HEK293 (cell line): Measurements from ENCODE around the gene ADAMTS13.

ENCODE experiments used
- CTCF ChIA-PET: fragments of 350-600 bp; formaldehyde crosslinking; extraction: SDS; loops from one replicate; lab custom pipeline; 2021; ENCODE audit warnings: antibody characterized with exemption; lab: Yijun Ruan, JAX
- POLR2A ChIA-PET: fragments of 300-600 bp; formaldehyde crosslinking; extraction: SDS; loops from one replicate; lab custom pipeline; 2020; ENCODE audit warnings: antibody characterized with exemption, inconsistent platforms; lab: Yijun Ruan, JAX
- H3K27ac ChIP-seq: fragments of 200-500 bp; sonication (Bioruptor generic); 2 replicates; pipeline ENCODE4 v1.5.1; 2014; ENCODE audit warnings: low read depth, low read length, control low read depth, inconsistent platforms; ENCODE audit errors: extremely low read depth
- H3K36me3 ChIP-seq, 2 experiments: fragments of 200-500 bp in 1 of 2; sonication (Bioruptor generic) in 1 of 2; 1 replicate in 1 of 2; 2 replicates in 1 of 2; pipeline ENCODE4 v1.5.1; 2014 to 2017; ENCODE audit warnings: inconsistent platforms in 2 of 2, low read length in 2 of 2; ENCODE audit not compliant: control insufficient read depth in 2 of 2, insufficient read depth in 1 of 2
- H3K4me1 ChIP-seq: fragments of 200-500 bp; sonication (Bioruptor generic); 2 replicates; pipeline ENCODE4 v1.5.1; 2014; ENCODE audit warnings: mild to moderate bottlenecking, low read length, inconsistent platforms; ENCODE audit not compliant: control insufficient read depth, insufficient read depth
- H3K4me3 ChIP-seq: 2 replicates; pipeline ENCODE4 v1.5.1; 2011; ENCODE audit warnings: low read depth, mild to moderate bottlenecking, control low read depth, low read length, moderate library complexity
- H3K9me3 ChIP-seq: fragments of 200-500 bp; sonication (Bioruptor generic); 2 replicates; pipeline ENCODE4 v1.5.1; 2014; ENCODE audit warnings: low read depth, low read length, inconsistent platforms; ENCODE audit not compliant: control insufficient read depth, insufficient read depth
- EGR2 ChIP-seq: fragments of 450-650 bp; formaldehyde crosslinking; IDR thresholded peaks from 2 replicates; pipeline ENCODE4 v1.5.1; 2016; ENCODE audit warnings: low read depth, missing biosample characterization, missing genetic modification characterization
- GLI4 ChIP-seq: fragments of 450-650 bp; formaldehyde crosslinking; IDR thresholded peaks from 2 replicates; pipeline ENCODE4 v1.5.1; 2016; ENCODE audit warnings: missing biosample characterization, missing genetic modification characterization
- OSR2 ChIP-seq: fragments of 450-650 bp; formaldehyde crosslinking; IDR thresholded peaks from 2 replicates; pipeline ENCODE4 v1.5.1; 2016; ENCODE audit warnings: missing biosample characterization, missing genetic modification characterization
- REPIN1 ChIP-seq: fragments of 450-650 bp; formaldehyde crosslinking; IDR thresholded peaks from 2 replicates; pipeline ENCODE4 v1.5.1; 2017; ENCODE audit warnings: missing biosample characterization, missing genetic modification characterization, low read depth
- SP3 ChIP-seq: fragments of 450-650 bp; formaldehyde crosslinking; IDR thresholded peaks from 2 replicates; pipeline ENCODE4 v1.5.1; 2016; ENCODE audit warnings: missing biosample characterization, missing genetic modification characterization
- TCF7L2 ChIP-seq: IDR thresholded peaks from 2 replicates; pipeline ENCODE4 v1.6.1; 2011; ENCODE audit warnings: low read depth, mild to moderate bottlenecking, inconsistent platforms, low read length, moderate library complexity, borderline replicate concordance
- ZBTB7A ChIP-seq: fragments of 450-650 bp; formaldehyde crosslinking; IDR thresholded peaks from 2 replicates; pipeline ENCODE4 v1.5.1; 2016; ENCODE audit warnings: low read depth, missing biosample characterization, missing genetic modification characterization
- ZFHX2 ChIP-seq: fragments of 450-650 bp; formaldehyde crosslinking; conservative IDR thresholded peaks from 2 replicates; pipeline ENCODE4 v1.5.1; 2016; ENCODE audit warnings: missing biosample characterization, missing genetic modification characterization
- ZFP37 ChIP-seq: fragments of 450-650 bp; formaldehyde crosslinking; IDR thresholded peaks from 2 replicates; pipeline ENCODE4 v1.5.1; 2016; ENCODE audit warnings: missing biosample characterization, missing genetic modification characterization
- ZNF114 ChIP-seq: fragments of 450-650 bp; formaldehyde crosslinking; IDR thresholded peaks from 2 replicates; pipeline ENCODE4 v1.5.0; 2017; ENCODE audit warnings: missing biosample characterization, missing genetic modification characterization
- ZNF221 ChIP-seq: fragments of 450-650 bp; formaldehyde crosslinking; IDR thresholded peaks from 2 replicates; pipeline ENCODE4 v1.5.1; 2017; ENCODE audit warnings: missing biosample characterization, missing genetic modification characterization, borderline replicate concordance
- ZNF223 ChIP-seq: fragments of 450-650 bp; formaldehyde crosslinking; IDR thresholded peaks from 2 replicates; pipeline ENCODE4 v1.5.1; 2016; ENCODE audit warnings: missing biosample characterization, missing genetic modification characterization
- ZNF341 ChIP-seq: fragments of 450-650 bp; formaldehyde crosslinking; IDR thresholded peaks from 2 replicates; pipeline ENCODE4; 2016; ENCODE audit warnings: low read depth, missing biosample characterization, missing genetic modification characterization
- ZNF394 ChIP-seq: fragments of 450-650 bp; formaldehyde crosslinking; IDR thresholded peaks from 2 replicates; pipeline ENCODE4 v1.5.1; 2016; ENCODE audit warnings: missing biosample characterization, missing genetic modification characterization, mild to moderate bottlenecking, moderate library complexity, borderline replicate concordance
- ZNF416 ChIP-seq: fragments of 450-650 bp; formaldehyde crosslinking; IDR thresholded peaks from 2 replicates; pipeline ENCODE4 v1.5.1; 2016; ENCODE audit warnings: missing biosample characterization, missing genetic modification characterization
- ZNF658 ChIP-seq: fragments of 450-650 bp; formaldehyde crosslinking; IDR thresholded peaks from 2 replicates; pipeline ENCODE4; 2016; ENCODE audit warnings: missing biosample characterization, missing genetic modification characterization
- ZNF785 ChIP-seq: fragments of 450-650 bp; formaldehyde crosslinking; IDR thresholded peaks from 2 replicates; pipeline ENCODE4 v1.5.1; 2016; ENCODE audit warnings: missing biosample characterization, missing genetic modification characterization
- TF ChIP-seq, protein P1 (sequence below): fragments of 450-650 bp; formaldehyde crosslinking; IDR thresholded peaks from 2 replicates; pipeline ENCODE4 v1.5.1; 2016; ENCODE audit warnings: missing biosample characterization, missing genetic modification characterization
- TF ChIP-seq, protein P2 (sequence below): fragments of 450-650 bp; formaldehyde crosslinking; IDR thresholded peaks from 2 replicates; pipeline ENCODE4 v1.5.1; 2017; ENCODE audit warnings: missing biosample characterization, missing genetic modification characterization
- TF ChIP-seq, protein P3 (sequence below): fragments of 450-650 bp; formaldehyde crosslinking; IDR thresholded peaks from 2 replicates; pipeline ENCODE4 v1.5.1; 2016; ENCODE audit warnings: missing biosample characterization, missing genetic modification characterization, low read depth
- TF ChIP-seq, protein P4 (sequence below): fragments of 450-650 bp; formaldehyde crosslinking; IDR thresholded peaks from 2 replicates; pipeline ENCODE4 v1.5.1; 2016; ENCODE audit warnings: missing biosample characterization, missing genetic modification characterization
- TF ChIP-seq, protein P5 (sequence below): fragments of 450-650 bp; formaldehyde crosslinking; IDR thresholded peaks from 2 replicates; pipeline ENCODE4 v1.5.1; 2017; ENCODE audit warnings: missing biosample characterization, missing genetic modification characterization
- TF ChIP-seq, protein P6 (sequence below): fragments of 450-650 bp; formaldehyde crosslinking; IDR thresholded peaks from 2 replicates; pipeline ENCODE4 v1.5.1; 2016; ENCODE audit warnings: missing biosample characterization, missing genetic modification characterization

Gene ADAMTS13

DNA sequence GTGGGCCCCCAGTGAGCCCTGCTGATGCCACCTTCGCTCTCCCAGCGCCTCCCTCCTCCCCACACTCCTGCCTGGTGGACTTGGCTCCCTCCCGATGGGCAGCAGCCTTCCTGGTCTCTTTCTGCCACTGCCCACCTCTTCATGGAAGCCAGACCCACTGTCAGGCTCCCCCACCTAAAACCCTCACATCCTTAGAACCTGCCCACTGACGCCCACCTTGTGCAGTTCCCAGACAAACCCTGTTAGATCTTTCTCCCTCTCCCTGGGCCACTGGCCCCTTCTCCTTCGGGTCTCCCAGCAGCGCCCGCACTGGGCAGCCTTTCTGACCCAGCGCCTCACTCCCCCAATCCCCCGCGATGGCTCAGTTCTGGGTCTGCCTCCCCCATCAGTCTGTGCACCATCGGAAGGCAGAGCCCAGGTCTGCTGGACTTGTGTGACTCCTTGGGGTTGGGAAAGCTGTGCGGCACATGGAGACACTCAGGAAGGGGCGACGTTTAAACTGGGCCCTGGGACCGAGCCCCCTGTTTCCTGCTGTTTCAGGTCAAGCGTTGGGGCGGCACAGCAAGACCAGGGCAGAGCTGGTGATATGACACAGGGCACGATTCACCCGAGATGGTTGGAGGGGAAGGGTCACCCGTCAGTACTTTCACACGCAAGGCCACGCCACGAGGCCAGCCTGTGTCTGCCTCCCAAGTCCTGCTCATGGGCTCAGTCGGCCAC is 85.2 kb downstream of the ADAMTS13 start:
- POLR2A ChIA-PET = interaction anchor here (1.0 kb wide), 1 partner anchor 48 kb away, joined by 5 read pairs; the partner anchor contains the start of gene CACFD1
- H3K4me1 ChIP-seq = peaks cover 8% of the 10 kb centered on the region
- CTCF ChIA-PET = interaction anchor here (0.7 kb wide), 1 partner anchor 27 kb away, joined by 3 read pairs; no protein-coding TSS in a partner anchor
- H3K4me3 ChIP-seq = no peak overlapping the region
- TF ChIP-seq ZNF394 (tag by site-specific recombination) (no peak), ZNF221 (tag by site-specific recombination) (no peak), REPIN1 (tag by site-specific recombination) (no peak), GLI4 (tag by site-specific recombination) (no peak), ZFHX2 (tag by site-specific recombination) (peak; percentile 73), EGR2 (tag by site-specific recombination) (peak; percentile 85), SP3 (tag by site-specific recombination) (no peak), ZNF416 (tag by site-specific recombination) (no peak), ZFP37 (tag by site-specific recombination) (no peak), TCF7L2 (no peak), OSR2 (no peak), ZNF341 (tag by site-specific recombination) (no peak), ZBTB7A (tag by site-specific recombination) (no peak)
- H3K36me3 ChIP-seq = no peaks in the 10 kb centered on the region
- no peaks in the 10 kb centered on the region for H3K9me3 ChIP-seq
- no peak overlapping the region for H3K27ac ChIP-seq

DNA sequence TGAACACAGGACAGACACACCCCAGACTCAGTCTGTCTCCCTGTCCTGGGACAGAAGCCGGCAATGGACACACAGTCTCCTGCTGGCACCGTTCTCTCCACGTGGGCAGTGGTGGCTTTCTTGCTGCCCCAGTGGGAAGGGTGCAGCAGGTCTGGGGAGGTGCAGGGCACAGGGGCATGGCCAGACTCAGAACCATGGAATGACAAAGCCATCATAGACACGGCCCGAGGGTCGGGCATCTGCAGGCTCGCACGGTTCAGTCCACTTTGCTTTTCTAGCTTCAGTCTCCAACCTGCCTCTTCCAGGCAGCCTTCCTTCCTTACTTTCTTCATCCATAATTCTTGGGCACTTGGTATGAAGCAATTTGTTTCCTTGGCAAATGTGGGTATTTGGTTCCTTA is 85.9 kb downstream of the ADAMTS13 start:
- POLR2A ChIA-PET = no interaction called here
- TF ChIP-seq, protein P1, sequence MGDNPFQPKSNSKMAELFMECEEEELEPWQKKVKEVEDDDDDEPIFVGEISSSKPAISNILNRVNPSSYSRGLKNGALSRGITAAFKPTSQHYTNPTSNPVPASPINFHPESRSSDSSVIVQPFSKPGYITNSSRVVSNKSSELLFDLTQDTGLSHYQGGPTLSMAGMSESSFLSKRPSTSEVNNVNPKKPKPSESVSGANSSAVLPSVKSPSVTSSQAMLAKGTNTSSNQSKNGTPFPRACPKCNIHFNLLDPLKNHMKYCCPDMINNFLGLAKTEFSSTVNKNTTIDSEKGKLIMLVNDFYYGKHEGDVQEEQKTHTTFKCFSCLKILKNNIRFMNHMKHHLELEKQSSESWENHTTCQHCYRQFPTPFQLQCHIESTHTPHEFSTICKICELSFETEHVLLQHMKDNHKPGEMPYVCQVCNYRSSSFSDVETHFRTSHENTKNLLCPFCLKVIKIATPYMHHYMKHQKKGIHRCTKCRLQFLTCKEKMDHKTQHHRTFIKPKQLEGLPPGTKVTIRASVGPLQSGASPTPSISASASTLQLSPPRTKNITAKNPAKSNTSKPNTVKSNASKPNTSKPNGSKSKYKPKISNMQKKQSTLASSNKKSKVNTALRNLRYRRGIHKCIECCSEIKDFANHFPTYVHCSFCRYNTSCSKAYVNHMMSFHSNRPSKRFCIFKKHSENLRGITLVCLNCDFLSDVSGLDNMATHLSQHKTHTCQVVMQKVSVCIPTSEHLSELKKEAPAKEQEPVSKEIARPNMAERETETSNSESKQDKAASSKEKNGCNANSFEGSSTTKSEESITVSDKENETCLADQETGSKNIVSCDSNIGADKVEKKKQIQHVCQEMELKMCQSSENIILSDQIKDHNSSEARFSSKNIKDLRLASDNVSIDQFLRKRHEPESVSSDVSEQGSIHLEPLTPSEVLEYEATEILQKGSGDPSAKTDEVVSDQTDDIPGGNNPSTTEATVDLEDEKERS (tag by site-specific recombination) = no peak
- no peak for TF ChIP-seq ZNF658 (tag by site-specific recombination)
- TF ChIP-seq ZNF223 (tag by site-specific recombination) = no peak
- no peak for TF ChIP-seq ZNF114 (tag by site-specific recombination)
- TF ChIP-seq, protein P2, sequence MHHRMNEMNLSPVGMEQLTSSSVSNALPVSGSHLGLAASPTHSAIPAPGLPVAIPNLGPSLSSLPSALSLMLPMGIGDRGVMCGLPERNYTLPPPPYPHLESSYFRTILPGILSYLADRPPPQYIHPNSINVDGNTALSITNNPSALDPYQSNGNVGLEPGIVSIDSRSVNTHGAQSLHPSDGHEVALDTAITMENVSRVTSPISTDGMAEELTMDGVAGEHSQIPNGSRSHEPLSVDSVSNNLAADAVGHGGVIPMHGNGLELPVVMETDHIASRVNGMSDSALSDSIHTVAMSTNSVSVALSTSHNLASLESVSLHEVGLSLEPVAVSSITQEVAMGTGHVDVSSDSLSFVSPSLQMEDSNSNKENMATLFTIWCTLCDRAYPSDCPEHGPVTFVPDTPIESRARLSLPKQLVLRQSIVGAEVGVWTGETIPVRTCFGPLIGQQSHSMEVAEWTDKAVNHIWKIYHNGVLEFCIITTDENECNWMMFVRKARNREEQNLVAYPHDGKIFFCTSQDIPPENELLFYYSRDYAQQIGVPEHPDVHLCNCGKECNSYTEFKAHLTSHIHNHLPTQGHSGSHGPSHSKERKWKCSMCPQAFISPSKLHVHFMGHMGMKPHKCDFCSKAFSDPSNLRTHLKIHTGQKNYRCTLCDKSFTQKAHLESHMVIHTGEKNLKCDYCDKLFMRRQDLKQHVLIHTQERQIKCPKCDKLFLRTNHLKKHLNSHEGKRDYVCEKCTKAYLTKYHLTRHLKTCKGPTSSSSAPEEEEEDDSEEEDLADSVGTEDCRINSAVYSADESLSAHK (tag by site-specific recombination) = no peak
- no peak for TF ChIP-seq ZNF785 (tag by site-specific recombination)
- TF ChIP-seq, protein P3, sequence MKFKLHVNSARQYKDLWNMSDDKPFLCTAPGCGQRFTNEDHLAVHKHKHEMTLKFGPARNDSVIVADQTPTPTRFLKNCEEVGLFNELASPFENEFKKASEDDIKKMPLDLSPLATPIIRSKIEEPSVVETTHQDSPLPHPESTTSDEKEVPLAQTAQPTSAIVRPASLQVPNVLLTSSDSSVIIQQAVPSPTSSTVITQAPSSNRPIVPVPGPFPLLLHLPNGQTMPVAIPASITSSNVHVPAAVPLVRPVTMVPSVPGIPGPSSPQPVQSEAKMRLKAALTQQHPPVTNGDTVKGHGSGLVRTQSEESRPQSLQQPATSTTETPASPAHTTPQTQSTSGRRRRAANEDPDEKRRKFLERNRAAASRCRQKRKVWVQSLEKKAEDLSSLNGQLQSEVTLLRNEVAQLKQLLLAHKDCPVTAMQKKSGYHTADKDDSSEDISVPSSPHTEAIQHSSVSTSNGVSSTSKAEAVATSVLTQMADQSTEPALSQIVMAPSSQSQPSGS (tag by site-specific recombination) = no peak
- TF ChIP-seq, protein P4, sequence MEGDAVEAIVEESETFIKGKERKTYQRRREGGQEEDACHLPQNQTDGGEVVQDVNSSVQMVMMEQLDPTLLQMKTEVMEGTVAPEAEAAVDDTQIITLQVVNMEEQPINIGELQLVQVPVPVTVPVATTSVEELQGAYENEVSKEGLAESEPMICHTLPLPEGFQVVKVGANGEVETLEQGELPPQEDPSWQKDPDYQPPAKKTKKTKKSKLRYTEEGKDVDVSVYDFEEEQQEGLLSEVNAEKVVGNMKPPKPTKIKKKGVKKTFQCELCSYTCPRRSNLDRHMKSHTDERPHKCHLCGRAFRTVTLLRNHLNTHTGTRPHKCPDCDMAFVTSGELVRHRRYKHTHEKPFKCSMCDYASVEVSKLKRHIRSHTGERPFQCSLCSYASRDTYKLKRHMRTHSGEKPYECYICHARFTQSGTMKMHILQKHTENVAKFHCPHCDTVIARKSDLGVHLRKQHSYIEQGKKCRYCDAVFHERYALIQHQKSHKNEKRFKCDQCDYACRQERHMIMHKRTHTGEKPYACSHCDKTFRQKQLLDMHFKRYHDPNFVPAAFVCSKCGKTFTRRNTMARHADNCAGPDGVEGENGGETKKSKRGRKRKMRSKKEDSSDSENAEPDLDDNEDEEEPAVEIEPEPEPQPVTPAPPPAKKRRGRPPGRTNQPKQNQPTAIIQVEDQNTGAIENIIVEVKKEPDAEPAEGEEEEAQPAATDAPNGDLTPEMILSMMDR (tag by site-specific recombination) = no peak
- TF ChIP-seq, protein P5, sequence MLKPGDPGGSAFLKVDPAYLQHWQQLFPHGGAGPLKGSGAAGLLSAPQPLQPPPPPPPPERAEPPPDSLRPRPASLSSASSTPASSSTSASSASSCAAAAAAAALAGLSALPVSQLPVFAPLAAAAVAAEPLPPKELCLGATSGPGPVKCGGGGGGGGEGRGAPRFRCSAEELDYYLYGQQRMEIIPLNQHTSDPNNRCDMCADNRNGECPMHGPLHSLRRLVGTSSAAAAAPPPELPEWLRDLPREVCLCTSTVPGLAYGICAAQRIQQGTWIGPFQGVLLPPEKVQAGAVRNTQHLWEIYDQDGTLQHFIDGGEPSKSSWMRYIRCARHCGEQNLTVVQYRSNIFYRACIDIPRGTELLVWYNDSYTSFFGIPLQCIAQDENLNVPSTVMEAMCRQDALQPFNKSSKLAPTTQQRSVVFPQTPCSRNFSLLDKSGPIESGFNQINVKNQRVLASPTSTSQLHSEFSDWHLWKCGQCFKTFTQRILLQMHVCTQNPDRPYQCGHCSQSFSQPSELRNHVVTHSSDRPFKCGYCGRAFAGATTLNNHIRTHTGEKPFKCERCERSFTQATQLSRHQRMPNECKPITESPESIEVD (tag by site-specific recombination) = no peak
- TF ChIP-seq, protein P6, sequence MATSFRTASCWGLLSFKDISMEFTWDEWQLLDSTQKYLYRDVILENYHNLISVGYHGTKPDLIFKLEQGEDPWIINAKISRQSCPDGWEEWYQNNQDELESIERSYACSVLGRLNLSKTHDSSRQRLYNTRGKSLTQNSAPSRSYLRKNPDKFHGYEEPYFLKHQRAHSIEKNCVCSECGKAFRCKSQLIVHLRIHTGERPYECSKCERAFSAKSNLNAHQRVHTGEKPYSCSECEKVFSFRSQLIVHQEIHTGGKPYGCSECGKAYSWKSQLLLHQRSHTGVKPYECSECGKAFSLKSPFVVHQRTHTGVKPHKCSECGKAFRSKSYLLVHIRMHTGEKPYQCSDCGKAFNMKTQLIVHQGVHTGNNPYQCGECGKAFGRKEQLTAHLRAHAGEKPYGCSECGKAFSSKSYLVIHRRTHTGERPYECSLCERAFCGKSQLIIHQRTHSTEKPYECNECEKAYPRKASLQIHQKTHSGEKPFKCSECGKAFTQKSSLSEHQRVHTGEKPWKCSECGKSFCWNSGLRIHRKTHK (tag by site-specific recombination) = no peak

More for the DNA sequence above, 85.9 kb downstream of the ADAMTS13 start:
- no peaks in the 10 kb centered on the region for H3K9me3 ChIP-seq
- H3K4me1 ChIP-seq = peaks cover 8% of the 10 kb centered on the region
- no peak overlapping the region for H3K27ac ChIP-seq
- no peaks in the 10 kb centered on the region for H3K36me3 ChIP-seq
- no peak overlapping the region for H3K4me3 ChIP-seq
- CTCF ChIA-PET = interaction anchor here (0.7 kb wide), 1 partner anchor 26 kb away, joined by 3 read pairs; no protein-coding TSS in a partner anchor
